Psoas muscle (tissue), 8 donors: ENCODE data around the gene LCE2D. TPM values are rescaled to one million over a fixed set of nuclear protein-coding genes. Genes with fewer than 3 reads are reported as not detected.
A peak's percentile ranks its signal among the peaks of the same experiment; 100 is the strongest.

Experiments
- ATAC-seq, 4 donors: fragments of 200-7000 bp; cut with Tn5 transposase; one replicate each; pipeline ENCODE4 v1.9.1; 2020; ENCODE audit warnings: moderate library complexity in 3 of 4, mild to moderate bottlenecking in 2 of 4
- DNase-seq, 2 donors: peaks; one replicate each; pipeline ENCODE4 v3.0.0-alpha.2; 2020
- H3K27ac ChIP-seq: fragments of 200-600 bp; one replicate; pipeline ENCODE4 v1.8.0; 2022
- H3K27me3 ChIP-seq, 3 donors: fragments of 200-600 bp in 1 of 3; one replicate each; pipeline versions ENCODE4 v1.6.1 to v1.8.0; 2013 to 2022; ENCODE audit warnings: low read length in 2 of 3, mild to moderate bottlenecking in 2 of 3, moderate library complexity in 1 of 3; ENCODE audit not compliant: insufficient read depth in 3 of 3
- H3K36me3 ChIP-seq, 2 donors: fragments of 200-600 bp in 1 of 2; one replicate each; pipeline versions ENCODE4 v1.6.1 to v1.8.0; 2013 to 2022; ENCODE audit warnings: low read depth in 1 of 2, mild to moderate bottlenecking in 1 of 2, moderate library complexity in 1 of 2; ENCODE audit not compliant: insufficient read depth in 1 of 2
- H3K4me1 ChIP-seq: fragments of 200-600 bp; one replicate; pipeline ENCODE4 v1.8.0; 2022
- H3K4me3 ChIP-seq: fragments of 200-600 bp; one replicate; pipeline ENCODE4 v1.8.0; 2022; ENCODE audit warnings: mild to moderate bottlenecking
- H3K9me3 ChIP-seq: fragments of 200-600 bp; one replicate; pipeline ENCODE4 v1.8.0; 2022
- CTCF ChIP-seq: fragments of 200-600 bp; IDR thresholded peaks from one replicate; pipeline ENCODE4 v1.8.0; 2022; ENCODE audit warnings: antibody characterized with exemption
- WGBS, 3 donors: extraction: QIAGEN DNeasy Blood & Tissue Kit; methylation state at CpG; one replicate each; pipeline versions ENCODE4 v1.1.6 to v1.1.7; 2013; 5-methylcytosine and 5-hydroxymethylcytosine counted together
- intact Hi-C, 2 donors: fragments of 100-400 bp; cut with DNase I; formaldehyde crosslinking; loops; one replicate each; pipeline versions ENCODE4 v1.11.0 to v1.14.2; 2022
- polyA plus RNA-seq, 3 donors: library from polyadenylated mRNA; stranded (reverse); fragments of 200-250 nt; gene quantifications; one replicate each; pipeline ENCODE4 v1.2.3, GENCODE V29; 2013
- total RNA-seq, 4 donors: library from RNA; stranded (reverse); fragmentation: NEBNext Ultra II Directional in 2 of 4; extraction: Animal tissue kit (Norgen Biotek cat#: 25700) in 2 of 4; gene quantifications; one replicate each; pipeline versions ENCODE4 v1.2.1 to v1.2.4, GENCODE V29; 2021 to 2023
- donor health status: healthy with polysubstance abuse.
- donor health status: DM: no; HTN: no; CAD: no; lungs with moderate emphysema.
- donor health status: Bipolar disorder and iron deficiency.
- donor health status: healthy.
- donor health status: DM: yes; HTN: yes; CAD: no.
- donor health status: DM: no; HTN: no; CAD: no.
- donor health status: DM: no; HTN: no; CAD: no.
- donor health status: DM: yes; HTN: yes; CAD: no.

LCE2D gene
- total and polyA plus RNA-seq, 7 donors: not detected

GRCh38 chr1:152623203-152623844 lies 39.9 kb upstream of the LCE2D start:
- ATAC-seq (peak in 1 of 4 donors; percentile 19), DNase-seq (peak in 1 of 2 donors; percentile 45)
- Histone ChIP-seq H3K4me3 (no peak overlapping the region), H3K4me1 (no peaks in the 10 kb centered on the region), H3K9me3 (peaks cover 5% of the 10 kb centered on the region), H3K36me3 (no peaks in the 10 kb centered on the region), H3K27ac (no peak overlapping the region), H3K27me3 (no peaks in the 10 kb centered on the region)
- no peak for TF ChIP-seq CTCF
- intact Hi-C loops: no loop called here
- 9 to 12% (median 11%) methylated on average over 26 to 29 of the region's 29 CpGs for WGBS, 3 donors

- Histone ChIP-seq H3K27me3 (no peaks in the 10 kb centered on the region), H3K4me1 (no peaks in the 10 kb centered on the region), H3K4me3 (no peak overlapping the region), H3K9me3 (peaks cover 1% of the 10 kb centered on the region), H3K27ac (no peak overlapping the region), H3K36me3 (no peaks in the 10 kb centered on the region)
- intact Hi-C loops: no loop called here
- DNase-seq (no peak), ATAC-seq (no peak)
- no peak for TF ChIP-seq CTCF
- 52 to 74% (median 57%) methylated on average over 1 of the region's 1 CpG for WGBS, 3 donors
Observed at GRCh38 chr1:152626744-152627143, 36.4 kb upstream of the LCE2D start.

DNA sequence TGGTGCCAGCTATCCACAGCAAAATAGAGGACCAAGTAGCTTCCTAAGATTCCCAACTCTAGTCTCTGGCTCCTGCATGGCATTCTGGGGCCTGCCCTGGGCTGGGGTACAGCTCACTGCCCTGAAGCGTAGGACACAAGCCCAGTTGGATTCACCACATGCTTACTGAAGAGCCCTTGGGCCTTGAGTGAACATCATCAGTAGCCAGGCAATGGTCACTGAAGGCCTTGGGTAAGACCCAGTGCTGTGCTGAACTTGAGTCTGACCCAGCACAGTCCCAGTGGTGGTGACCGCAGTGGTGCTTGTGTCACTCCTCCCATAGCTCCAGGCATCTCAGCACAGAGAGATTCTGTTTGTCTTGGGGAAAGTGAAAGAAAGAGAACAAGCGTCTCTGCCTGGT lies 32.6 kb upstream of the LCE2D start:
- intact Hi-C loops: no loop called here
- Histone ChIP-seq H3K4me3 (no peak overlapping the region), H3K4me1 (no peaks in the 10 kb centered on the region), H3K36me3 (no peaks in the 10 kb centered on the region), H3K9me3 (peaks cover 5% of the 10 kb centered on the region), H3K27ac (no peak overlapping the region), H3K27me3 (no peaks in the 10 kb centered on the region)
- 90 to 95% (median 94%) methylated on average over 3 of the region's 3 CpGs for WGBS, 3 donors
- no peak for TF ChIP-seq CTCF
- DNase-seq (no peak), ATAC-seq (no peak)

- no peak for DNase-seq
- H3K27me3 ChIP-seq: no peaks in the 10 kb centered on the region
- no peaks in the 10 kb centered on the region for H3K36me3 ChIP-seq
- TF ChIP-seq CTCF: no peak
- intact Hi-C loops: no loop called here
- H3K27ac ChIP-seq: no peak overlapping the region
- H3K9me3 ChIP-seq: no peaks in the 10 kb centered on the region
- no peak for ATAC-seq
- 39 to 59% (median 47%) methylated on average over 1 of the region's 1 CpG for WGBS, 3 donors
- no peaks in the 10 kb centered on the region for H3K4me1 ChIP-seq
- no peak overlapping the region for H3K4me3 ChIP-seq
Observed at GRCh38 chr1:152640351-152640750, 22.8 kb upstream of the LCE2D start.

- Histone ChIP-seq H3K27me3 (no peaks in the 10 kb centered on the region), H3K4me3 (no peak overlapping the region), H3K9me3 (no peaks in the 10 kb centered on the region), H3K4me1 (no peaks in the 10 kb centered on the region), H3K36me3 (no peaks in the 10 kb centered on the region), H3K27ac (no peak overlapping the region)
- DNase-seq: no peak
- ATAC-seq: no peak
- TF ChIP-seq CTCF: no peak
- intact Hi-C loops: no loop called here
- WGBS, 3 donors: 45 to 59% (median 46%) methylated on average over 3 of the region's 3 CpGs
Observed at GRCh38 chr1:152643945-152644344, 19.2 kb upstream of the LCE2D start.
